NCI-H1436 treated with DMSO at 0.1 percent for 48 hours (cell line): ENCODE results near the gene NFIX.

ENCODE experiments used
- DNase-seq: peaks from one replicate; lab custom pipeline; 2025; lab: John Stamatoyannopoulos, UW

NFIX gene

DNA sequence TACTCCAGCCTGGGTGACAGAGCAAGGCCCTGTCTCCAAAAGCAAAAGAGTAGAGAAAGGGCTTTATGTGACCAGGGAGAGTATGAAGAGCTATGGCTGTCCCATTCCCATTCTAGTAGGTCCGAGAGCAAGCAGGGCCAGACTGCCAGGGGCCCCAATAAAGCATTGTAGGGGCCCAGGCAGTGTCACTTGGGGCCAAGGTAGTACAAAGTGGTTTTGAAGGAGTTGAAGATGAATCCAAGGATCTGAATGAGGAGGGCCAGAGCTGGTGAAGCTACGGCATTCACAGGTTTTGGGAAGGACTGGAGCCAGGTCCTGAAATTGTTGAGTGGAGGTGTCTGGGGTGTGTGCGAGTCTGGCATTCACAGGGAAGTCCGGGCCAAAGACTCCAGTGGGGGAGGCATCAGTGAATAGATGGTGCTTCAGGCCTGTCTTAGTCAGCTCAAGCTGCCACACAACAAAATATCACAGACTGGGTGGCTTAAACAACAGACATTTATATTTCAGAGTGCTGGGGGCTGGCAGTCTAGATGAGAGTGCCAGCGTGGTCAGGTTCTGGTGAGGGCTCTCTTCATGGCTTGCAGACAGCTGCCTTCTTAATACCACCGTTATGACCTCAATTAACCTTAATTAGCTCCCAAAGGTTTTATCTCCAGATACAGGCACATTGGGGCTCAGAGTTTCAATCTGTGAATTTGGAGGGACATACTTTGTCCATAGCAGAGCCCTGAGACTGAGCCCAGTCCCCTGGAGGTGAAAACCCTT lies 132.7 kb downstream of the NFIX start:
- no peak for DNase-seq

DNA sequence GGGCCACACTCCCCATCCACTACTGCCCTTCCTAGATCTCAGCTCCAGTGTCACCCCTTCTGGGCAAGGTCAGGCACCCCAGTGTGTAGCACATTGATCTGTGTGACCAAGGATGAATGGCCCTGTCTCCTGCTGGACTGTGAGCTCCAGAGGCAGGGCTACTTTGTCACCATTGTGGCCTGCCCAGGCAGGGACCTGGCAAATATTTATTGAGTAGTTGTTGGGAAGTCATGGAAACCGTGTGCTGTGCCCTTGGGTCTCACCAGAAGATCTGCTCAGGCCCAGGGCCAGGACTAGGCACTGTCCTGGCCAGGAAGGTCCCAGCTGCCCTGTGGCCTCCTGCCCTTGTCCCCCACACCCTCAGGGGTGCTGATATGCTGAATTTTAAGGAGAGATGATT lies 133.3 kb downstream of the NFIX start:
- DNase-seq, result no peak

DNA sequence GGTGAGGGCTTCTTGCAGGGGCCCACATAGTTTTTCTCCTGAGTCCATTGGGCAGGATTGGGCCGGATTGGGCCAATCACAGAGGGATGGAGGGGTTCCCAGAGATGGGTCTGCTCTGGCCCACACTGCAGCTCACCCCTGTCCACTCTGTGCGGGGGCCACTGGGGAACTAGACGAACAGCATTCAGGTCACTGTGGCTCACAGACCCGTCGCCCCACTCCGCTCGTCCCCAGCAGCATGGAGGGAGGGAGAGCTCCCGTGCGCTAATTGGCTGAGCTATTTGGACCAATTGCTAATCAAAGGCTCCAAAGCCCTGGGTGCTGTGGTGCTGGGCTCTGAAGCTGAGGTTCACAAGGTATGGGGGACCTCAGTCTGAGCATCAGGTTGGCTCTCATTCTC lies 134.1 kb downstream of the NFIX start:
- DNase-seq, result no peak

DNA sequence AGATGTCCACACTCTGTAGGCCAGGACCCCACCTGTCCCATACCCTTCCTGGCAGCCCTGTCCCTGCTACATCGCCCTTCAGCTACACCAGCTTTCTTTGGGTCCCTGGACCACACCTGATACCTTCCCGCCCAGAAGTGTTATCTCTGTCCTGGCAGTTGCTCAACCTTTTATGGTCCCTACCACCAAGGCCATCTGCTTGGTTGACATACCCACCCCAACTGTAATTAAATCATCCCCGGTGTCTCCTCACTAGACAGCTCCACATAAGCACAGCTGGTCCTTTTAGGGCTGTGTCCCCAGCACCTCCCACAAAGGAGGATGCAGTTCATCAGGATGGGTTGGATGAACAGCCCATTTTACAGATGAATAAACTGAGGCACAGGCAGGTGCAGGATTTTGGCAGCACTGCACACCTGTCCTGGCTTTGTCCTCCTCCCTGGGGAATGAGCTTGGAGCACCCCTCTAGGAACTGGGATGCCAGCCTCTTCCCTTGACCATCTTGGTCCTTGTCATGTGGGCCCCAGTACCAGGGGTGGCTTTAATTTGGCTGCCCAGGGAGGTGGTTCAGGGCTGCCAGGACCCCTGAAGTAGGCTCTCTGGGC lies 135.7 kb downstream of the NFIX start:
- no peak for DNase-seq

DNA sequence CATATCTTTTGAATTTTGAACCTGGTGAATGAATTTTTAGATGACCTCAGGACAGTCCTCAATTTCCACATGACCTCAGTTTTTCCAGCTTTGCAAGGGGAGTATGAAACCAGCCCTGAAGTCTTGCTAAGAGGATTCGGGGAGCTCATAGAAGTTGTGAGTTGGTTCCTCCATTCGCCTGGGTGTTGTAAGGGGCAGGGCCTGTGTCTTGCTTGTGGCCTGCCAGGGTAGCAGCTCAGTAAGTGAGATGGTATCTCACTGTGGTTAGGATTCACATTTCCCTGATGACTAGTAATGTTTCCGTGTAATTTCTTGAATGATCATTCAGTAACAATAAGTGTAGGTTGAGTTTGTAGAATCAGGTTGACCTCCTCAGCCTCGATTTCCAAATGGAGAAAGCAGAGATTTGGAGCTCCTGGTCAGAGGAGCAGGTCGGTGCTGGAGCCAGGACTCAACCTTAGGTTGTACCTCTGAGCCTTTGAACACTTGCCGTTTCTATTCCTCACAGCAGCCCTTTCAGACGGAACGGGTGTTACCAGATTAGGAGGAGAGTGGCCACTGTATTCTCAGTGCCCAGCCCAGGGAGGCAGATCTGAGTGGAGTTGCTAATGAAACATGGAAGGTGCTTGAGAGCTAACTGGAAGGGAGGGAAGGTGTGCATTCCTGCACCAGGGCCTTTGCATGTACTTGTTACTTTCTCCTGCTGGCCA lies 137.4 kb downstream of the NFIX start:
- DNase-seq, result no peak

DNA sequence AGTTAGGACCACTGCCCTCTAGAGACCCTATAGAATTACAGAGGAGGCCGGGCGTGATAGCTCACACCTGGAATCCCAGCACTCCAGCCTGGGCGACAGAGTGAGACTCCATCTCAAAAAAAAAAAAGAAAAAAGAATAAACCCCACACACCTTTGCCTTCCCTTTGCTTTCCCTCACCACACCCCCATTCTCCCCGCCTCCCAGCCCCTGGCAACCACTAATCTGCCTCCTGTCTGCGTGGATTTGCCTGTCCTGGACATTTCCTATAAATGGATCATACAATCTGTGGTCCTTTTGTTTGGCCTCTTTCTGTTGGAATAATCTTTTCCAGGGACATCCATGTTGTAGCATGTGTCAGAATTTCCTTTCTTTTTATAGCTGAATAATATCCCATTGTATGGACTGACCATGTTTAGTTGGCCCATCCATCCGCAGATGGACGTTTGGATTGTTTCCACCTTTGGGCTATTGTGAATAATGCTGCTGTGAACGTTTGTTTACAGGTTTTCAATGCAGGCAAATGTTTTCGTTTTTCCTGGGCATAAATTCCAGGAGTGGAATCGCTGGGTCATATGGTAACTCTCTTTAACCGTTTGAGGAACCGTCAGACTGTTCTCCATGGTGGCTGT lies 138.1 kb downstream of the NFIX start:
- DNase-seq, result no peak

DNA sequence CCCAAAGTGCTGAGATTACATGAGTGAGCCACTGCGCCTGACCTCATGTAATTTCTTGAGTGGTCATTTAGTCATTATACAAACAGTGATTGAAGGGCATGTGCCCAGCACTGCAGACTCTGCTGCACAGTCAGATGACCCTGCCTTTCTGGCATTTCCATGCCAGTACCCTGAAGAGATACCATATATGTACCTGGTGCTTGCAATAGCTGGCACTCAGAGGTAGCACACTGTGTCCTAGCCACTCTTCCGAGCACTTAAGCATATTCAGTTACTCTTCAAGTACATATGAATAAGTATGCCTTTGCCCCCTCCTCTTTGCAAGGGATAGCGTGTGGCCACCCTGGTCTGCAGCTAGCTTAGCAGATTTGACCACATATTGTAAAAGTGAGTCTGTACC lies 139.4 kb downstream of the NFIX start:
- DNase-seq, result no peak

DNA sequence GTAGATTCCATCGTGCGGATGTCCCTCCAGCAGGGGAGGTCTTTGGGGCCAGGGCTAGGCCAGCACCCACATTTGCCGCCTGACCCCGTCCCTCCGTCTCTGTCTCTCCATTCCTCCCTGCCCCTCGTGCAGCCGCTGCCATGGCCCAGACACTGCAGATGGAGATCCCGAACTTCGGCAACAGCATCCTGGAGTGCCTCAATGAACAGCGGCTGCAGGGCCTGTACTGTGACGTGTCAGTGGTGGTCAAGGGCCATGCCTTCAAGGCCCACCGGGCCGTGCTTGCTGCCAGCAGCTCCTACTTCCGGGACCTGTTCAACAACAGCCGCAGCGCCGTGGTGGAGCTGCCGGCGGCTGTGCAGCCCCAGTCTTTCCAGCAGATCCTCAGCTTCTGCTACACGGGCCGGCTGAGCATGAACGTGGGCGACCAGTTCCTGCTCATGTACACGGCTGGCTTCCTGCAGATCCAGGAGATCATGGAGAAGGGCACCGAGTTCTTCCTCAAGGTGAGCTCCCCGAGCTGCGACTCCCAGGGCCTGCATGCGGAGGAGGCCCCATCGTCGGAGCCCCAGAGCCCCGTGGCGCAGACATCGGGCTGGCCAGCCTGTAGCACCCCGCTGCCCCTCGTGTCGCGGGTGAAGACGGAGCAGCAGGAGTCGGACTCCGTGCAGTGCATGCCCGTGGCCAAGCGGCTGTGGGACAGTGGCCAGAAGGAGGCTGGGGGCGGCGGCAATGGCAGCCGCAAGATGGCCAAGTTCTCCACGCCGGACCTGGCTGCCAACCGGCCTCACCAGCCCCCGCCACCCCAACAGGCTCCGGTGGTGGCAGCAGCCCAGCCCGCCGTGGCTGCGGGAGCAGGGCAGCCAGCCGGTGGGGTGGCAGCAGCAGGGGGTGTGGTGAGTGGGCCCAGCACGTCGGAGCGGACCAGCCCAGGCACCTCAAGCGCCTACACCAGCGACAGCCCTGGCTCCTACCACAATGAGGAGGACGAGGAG lies 140.1 kb downstream of the NFIX start:
- DNase-seq, result no peak

DNA sequence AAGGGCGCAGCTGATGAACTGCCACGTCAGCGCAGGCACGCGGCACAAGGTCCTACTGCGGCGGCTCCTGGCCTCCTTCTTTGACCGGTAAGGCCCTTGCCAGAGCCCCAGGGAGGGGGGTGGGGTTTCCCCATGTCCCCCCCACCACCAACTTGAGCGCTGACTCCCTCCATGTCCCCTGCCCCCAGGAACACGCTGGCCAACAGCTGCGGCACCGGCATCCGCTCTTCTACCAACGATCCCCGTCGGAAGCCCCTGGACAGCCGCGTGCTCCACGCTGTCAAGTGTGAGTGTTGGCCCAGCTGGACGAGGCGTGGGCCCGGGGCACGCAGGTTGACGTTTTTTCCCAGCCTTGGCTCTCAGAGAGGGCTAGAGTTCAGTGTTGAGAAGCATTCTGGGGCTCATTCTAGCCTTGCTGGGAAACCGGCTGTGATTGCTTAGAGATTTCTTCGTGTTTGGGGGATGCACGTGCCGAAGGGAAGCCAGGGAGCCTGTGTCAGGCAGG lies 142.1 kb downstream of the NFIX start:
- DNase-seq, result no peak

DNA sequence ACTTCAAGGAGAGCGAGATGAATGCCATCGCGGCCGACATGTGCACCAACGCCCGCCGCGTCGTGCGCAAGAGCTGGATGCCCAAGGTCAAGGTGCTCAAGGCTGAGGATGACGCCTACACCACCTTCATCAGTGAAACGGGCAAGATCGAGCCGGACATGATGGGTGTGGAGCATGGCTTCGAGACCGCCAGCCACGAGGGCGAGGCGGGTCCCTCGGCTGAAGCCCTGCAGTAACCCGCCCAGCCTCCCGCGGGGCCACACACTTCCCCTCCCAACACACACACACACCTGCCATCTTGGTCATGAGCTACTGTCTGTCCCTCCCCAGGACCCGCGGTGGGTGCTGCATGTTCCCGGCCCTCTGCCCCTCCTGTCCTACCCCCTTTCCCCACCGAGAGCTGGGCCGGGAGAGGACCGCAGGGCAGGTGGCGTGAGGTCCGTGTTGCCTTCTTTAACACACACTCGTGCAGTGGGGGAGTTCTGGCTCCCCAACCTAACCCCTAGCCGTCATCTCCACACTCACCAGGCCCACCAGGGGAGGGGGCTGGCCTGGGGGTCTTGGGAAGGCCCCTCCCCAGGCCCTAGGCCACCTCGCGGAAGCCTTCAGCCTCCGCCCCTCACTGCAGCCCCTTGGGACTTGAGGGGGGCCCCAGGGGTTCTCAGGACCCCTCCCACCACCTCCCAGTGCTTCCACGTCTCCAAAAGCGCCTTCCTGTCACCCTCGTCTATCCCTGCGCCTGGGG lies 143.1 kb downstream of the NFIX start:
- DNase-seq, result no peak

DNA sequence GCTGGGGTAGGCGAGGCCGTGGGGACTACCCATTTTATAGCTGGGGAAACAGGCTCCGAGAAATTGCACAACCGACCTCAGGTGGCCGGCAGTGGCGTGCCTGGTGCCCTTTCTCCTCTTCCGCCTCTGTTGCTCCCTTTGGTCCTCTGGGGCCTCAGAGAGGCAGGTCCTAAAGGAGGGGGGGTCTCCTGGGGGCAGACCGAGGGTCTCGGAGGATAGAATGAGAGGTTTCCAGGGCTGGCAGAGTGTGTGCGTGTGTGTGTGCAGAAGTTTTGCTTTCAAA lies 143.6 kb downstream of the NFIX start:
- DNase-seq, result no peak

DNA sequence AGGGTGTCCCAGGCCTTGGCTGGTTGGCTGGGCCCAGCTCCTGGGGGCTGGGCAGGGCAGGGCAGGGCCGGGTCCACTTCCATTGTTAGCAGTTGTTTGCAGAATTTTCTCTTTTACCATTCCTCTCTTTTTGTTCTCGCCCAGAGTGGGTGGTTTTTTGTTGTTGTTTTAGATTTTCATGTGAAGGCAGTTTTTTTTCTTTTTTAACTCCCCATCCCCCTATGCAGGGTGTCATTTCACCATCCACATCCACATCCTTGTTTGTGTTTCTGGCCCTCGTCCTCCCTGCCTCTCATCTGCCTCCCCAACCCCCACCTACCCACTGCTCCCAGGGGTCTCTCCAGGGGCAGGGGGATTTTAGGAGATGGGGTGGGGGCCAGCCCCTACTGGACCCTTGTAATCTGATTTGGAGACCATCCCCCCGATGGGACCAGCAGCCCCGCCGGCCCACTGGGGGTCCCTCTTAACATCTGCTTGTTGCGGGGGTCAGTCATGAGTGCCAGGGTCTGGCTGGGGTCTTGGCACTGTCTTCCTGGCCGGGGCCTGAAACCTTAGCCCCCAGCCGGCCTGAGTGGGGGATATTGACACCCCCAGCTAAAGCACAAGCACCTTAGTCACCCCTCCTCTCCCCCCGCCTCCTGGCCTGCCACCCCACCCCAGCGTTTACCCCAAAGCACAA lies 144.5 kb downstream of the NFIX start:
- DNase-seq, result no peak

DNA sequence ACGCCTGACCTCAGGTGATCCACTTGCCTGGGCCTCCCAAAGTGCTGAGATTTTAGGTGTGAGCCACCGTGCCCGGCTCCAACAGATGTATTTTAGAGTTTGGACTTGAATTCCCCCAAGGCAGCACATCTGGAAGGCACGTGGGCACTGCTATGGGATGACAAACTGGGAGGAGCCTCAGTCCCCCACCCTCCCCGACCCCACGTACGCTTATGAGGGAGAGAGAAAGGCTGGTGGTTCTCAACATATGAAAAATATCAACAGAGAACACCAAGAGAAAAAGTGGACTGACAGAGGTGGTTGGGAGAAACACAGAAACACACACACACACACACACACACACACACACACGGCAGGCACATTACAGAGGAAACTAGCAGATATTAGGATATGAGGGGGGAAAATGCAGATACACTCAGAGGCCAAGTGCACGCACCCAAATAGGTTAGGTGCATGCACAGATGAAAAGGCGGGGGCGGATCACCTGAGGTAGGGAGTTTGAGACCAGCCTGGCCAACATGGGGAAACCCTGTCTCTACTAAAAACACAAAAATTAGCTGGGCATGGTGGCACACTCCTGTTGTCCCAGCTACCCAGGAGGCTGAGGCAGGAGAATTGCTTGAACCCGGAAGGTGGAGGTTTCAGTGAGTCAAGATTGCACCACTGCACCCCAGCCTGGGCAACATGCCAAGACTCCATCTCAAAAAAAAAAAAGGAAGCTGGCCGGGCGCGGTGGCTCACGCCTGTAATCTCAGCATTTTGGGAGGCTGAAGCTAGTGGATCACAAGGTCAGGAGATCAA lies 151.7 kb downstream of the NFIX start:
- DNase-seq, result no peak
